H1 (cell line): ENCODE measurements around the gene SLC47A2. TPM values are rescaled to one million over a fixed set of nuclear protein-coding genes. Genes with fewer than 3 reads are reported as not detected.

Experiments
- CHD2 ChIP-seq: IDR thresholded peaks from 2 replicates; pipeline ENCODE4 v1.6.1; 2012; ENCODE audit warnings: low read length, improper control_type of control experiment
- HDAC2 ChIP-seq, 2 experiments: fragments of 300-600 bp in 1 of 2; sonication (generic) in 1 of 2; IDR thresholded peaks; 2 replicates each; pipeline ENCODE4 v1.6.1; 2011 to 2012; ENCODE audit warnings: low read depth in 2 of 2, low read length in 2 of 2, mild to moderate bottlenecking in 2 of 2, moderate library complexity in 2 of 2, borderline replicate concordance in 1 of 2, inconsistent platforms in 1 of 2
- NANOG ChIP-seq: IDR thresholded peaks from 2 replicates; pipeline ENCODE4 v1.6.1; 2011; ENCODE audit warnings: low read length, low read depth, mild to moderate bottlenecking, inconsistent platforms; ENCODE audit not compliant: insufficient read depth, poor library complexity, severe bottlenecking
- POLR2AphosphoS5 ChIP-seq: IDR thresholded peaks from 2 replicates; pipeline ENCODE4 v1.6.1; 2011; ENCODE audit warnings: low read depth, low read length
- SAP30 ChIP-seq: fragments of 300-600 bp; sonication (generic); IDR thresholded peaks from 2 replicates; pipeline ENCODE4 v1.7.1; 2012; ENCODE audit warnings: low read length, moderate library complexity, mild to moderate bottlenecking, inconsistent platforms; ENCODE audit not compliant: insufficient read depth, insufficient replicate concordance
- polyA plus RNA-seq, 7 experiments: library from polyadenylated mRNA; depleted of rRNA in 3 of 7; stranded (reverse) in 5 of 7; unstranded in 2 of 7; fragments of >200 nt in 5 of 7; fragments of 200-250 nt in 2 of 7; gene quantifications; 1 replicate in 5 of 7; 2 replicates in 1 of 7; 4 replicates in 1 of 7; pipeline versions ENCODE4 v1.2.1 to v1.2.3, GENCODE V29; 2011 to 2013; ENCODE audit warnings: missing spikeins in 2 of 7, mixed read lengths in 2 of 7
- total RNA-seq: library from RNA; stranded (reverse); fragmentation: NEBNext Ultra II Directional; extraction: Animal tissue kit (Norgen Biotek cat#: 25700); gene quantifications from 2 replicates; pipeline ENCODE4 v1.2.1, GENCODE V29; 2021

SLC47A2 gene
- total and polyA plus RNA-seq, 2 of the 8 experiments (the other 6 are each of a cell fraction or from before 2014, with no cell fraction given), result not detected

DNA sequence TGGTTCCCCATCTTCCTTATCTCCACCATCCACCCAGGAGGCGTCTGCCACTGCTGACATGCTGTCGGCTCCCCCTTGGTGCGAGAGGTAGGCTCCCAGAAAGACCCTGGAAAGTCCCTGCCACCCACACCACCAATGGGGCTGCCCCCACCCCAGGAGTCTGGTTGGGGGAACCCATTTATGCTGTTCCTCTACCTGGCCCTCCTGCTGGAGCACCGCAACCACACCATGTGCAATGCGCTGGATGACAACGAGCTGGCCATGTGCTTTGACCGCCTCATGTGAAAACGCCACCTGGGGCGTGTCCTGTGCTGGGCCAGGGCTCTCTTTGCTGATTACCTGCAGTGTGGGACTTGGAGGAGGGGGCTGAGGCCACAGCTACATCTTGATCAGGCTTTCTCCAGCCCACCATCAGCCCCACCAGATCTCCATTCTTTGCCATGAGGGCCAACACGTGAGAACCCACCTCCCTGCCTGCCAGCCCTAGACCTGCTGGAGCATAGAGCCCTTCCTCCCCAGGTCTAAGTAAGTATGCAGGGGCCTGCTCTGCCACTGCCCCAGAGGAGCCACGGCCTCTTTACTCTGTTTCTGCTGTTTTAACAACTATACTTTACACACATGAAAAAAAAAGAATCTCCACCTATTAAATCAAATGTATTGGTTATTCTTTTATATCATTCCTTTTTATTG is 39.6 kb upstream of the SLC47A2 start (continued):
- TF ChIP-seq HDAC2 (IDR thresholded peaks at IDR 0.05; ENCODE audit: borderline replicate concordance in 1 of 2, low read depth in 2 of 2, low read length in 2 of 2) (no peak), NANOG (no peak), CHD2 (no peak), POLR2AphosphoS5 (no peak), SAP30 (no peak)
- TF ChIP-seq, all 59 proteins: peak for 0
